Measurements from ENCODE around the gene ADGRF3.
"Not testable (repeated sequence)": the region's sequence is repeated elsewhere in the genome, so short reads cannot be mapped to it uniquely, and the experiment has no call there.

ADGRF3 gene

DNA sequence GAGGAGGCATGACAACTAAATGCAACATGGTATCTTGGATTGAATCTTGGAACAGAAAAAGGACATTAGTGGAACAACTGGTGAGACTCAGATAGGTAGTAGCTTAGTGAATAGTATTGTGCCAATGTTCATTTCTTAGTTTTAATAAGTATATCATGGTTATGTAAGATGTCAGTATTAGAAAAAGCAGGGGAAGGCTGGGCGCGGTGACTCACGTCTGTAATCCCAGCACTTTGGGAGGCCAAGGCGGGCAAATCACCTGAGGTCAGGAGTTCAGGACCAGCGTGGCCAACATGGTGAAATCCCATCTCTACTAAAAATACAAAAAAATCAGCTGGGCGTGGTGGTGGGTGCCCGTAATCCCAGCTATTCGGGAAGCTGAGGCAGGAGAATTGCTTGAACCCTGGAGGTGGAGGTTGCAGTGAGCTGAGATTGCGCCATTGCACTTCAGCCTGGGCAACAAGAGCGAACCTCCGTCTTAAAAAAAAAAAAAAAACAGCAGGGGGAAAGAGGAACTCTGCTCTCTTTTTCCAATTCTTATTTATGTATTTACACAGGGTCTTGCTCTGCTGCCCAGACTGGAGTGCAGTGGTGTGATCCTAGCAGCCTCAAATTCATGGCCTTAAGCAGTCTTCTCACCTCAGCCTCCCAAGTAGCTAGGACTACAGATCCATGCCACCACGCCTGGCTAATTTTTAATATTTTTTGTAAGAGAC lies 77.8 kb downstream of the ADGRF3 start:
- H3K79me1 ChIP-seq (ENCODE audit: low read depth, low read length); H3K4me1 ChIP-seq (ENCODE audit: control insufficient read depth in 2 of 2, insufficient read depth in 1 of 2, low read depth in 1 of 2, low read length in 2 of 2): not testable (repeated sequence)

DNA sequence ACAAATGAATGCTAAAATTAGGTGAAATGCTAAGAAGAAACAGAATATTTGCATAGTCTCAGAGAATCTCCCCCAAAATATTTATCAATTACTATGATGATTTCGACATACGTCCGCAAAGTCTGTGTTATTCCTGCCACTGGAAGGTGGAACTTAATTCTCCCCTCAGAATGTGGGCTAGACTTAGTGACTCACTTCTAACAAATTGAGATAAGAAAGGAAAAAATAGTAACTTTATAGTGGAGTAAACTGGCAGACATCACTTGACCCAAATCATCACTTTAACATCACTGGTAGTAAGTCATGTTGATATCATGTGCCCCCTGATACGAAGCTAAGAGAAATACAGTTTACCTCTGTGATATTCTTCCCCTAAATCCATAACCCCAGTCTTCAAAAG lies 78.4 kb downstream of the ADGRF3 start:
- H3K9me3 ChIP-seq (replicated peaks in 1 of 2; ENCODE audit: control insufficient read depth in 2 of 2, insufficient read depth in 1 of 2, low read depth in 1 of 2, low read length in 2 of 2), result no peaks in the 10 kb centered on the region
- no peaks in the 10 kb centered on the region for H3K79me1 ChIP-seq (ENCODE audit: low read depth, low read length)
- H2BK12ac ChIP-seq (ENCODE audit: low read length), result no peak overlapping the region
- no peak overlapping the region for H3K4me2 ChIP-seq (ENCODE audit: insufficient read depth, low read length, poor library complexity, severe bottlenecking)
- H3K27ac ChIP-seq (replicated peaks; ENCODE audit: low read length), result no peak overlapping the region
- no peak overlapping the region for H3K4ac ChIP-seq (ENCODE audit: low read length)
- WGBS, 2 donors (ENCODE audit: extremely low coverage in 2 of 2, insufficient read length in 2 of 2, insufficient replicate concordance in 1 of 2), result no CpG with 5 or more reads among the region's 4 CpGs
- H4K8ac ChIP-seq (ENCODE audit: low read depth, low read length), result no peak overlapping the region
- no peaks in the 10 kb centered on the region for H3K27me3 ChIP-seq (ENCODE audit: control insufficient read depth in 3 of 3, insufficient read depth in 3 of 3, low read depth in 1 of 3, low read length in 3 of 3)
- H4K91ac ChIP-seq (ENCODE audit: low read depth, low read length, poor library complexity), result no peak overlapping the region
- no peaks in the 10 kb centered on the region for H3K4me1 ChIP-seq (ENCODE audit: control insufficient read depth in 2 of 2, insufficient read depth in 1 of 2, low read depth in 1 of 2, low read length in 2 of 2)
- no peak overlapping the region for H2BK120ac ChIP-seq (ENCODE audit: low read depth, low read length)
- H3K23ac ChIP-seq (ENCODE audit: low read depth, low read length, poor library complexity), result no peak overlapping the region
- no peak overlapping the region for H2BK15ac ChIP-seq (ENCODE audit: low read length)
- no peak overlapping the region for H3K14ac ChIP-seq (ENCODE audit: low read length)
- H3K9ac ChIP-seq (ENCODE audit: low read depth, low read length, poor library complexity), result no peak overlapping the region
- no peak overlapping the region for H2AK5ac ChIP-seq (ENCODE audit: low read depth, low read length)
- H2BK5ac ChIP-seq (ENCODE audit: low read length), result no peak overlapping the region
- no peak overlapping the region for H3K4me3 ChIP-seq (ENCODE audit: low read length in 2 of 2)
- H3K36me3 ChIP-seq (replicated peaks in 1 of 2; ENCODE audit: control insufficient read depth in 2 of 2, insufficient read depth in 2 of 2, low read length in 2 of 2), result peaks cover 0 to 46% of the 10 kb centered on the region in 2 donors
- no peak for DNase-seq (ENCODE audit: low spot score)
- H3K18ac ChIP-seq (ENCODE audit: low read length), result no peak overlapping the region
- H2AFZ ChIP-seq (ENCODE audit: low read length), result no peak overlapping the region

More for the DNA sequence above, 77.8 kb downstream of the ADGRF3 start:
- not testable (repeated sequence) for H3K4ac ChIP-seq (ENCODE audit: low read length); H3K27ac ChIP-seq (replicated peaks; ENCODE audit: low read length); H2BK12ac ChIP-seq (ENCODE audit: low read length); H3K18ac ChIP-seq (ENCODE audit: low read length); DNase-seq (ENCODE audit: low spot score); H2BK15ac ChIP-seq (ENCODE audit: low read length); H4K91ac ChIP-seq (ENCODE audit: low read depth, low read length, poor library complexity); H2BK120ac ChIP-seq (ENCODE audit: low read depth, low read length); H3K9me3 ChIP-seq (replicated peaks in 1 of 2; ENCODE audit: control insufficient read depth in 2 of 2, insufficient read depth in 1 of 2, low read depth in 1 of 2, low read length in 2 of 2); H3K23ac ChIP-seq (ENCODE audit: low read depth, low read length, poor library complexity); H3K9ac ChIP-seq (ENCODE audit: low read depth, low read length, poor library complexity); H3K27me3 ChIP-seq (ENCODE audit: control insufficient read depth in 3 of 3, insufficient read depth in 3 of 3, low read depth in 1 of 3, low read length in 3 of 3); H2AFZ ChIP-seq (ENCODE audit: low read length); H2BK5ac ChIP-seq (ENCODE audit: low read length); H3K14ac ChIP-seq (ENCODE audit: low read length); H4K8ac ChIP-seq (ENCODE audit: low read depth, low read length); H3K4me3 ChIP-seq (ENCODE audit: low read length in 2 of 2); H2AK5ac ChIP-seq (ENCODE audit: low read depth, low read length); H3K4me2 ChIP-seq (ENCODE audit: insufficient read depth, low read length, poor library complexity, severe bottlenecking)
- WGBS, 2 donors (ENCODE audit: extremely low coverage in 2 of 2, insufficient read length in 2 of 2, insufficient replicate concordance in 1 of 2), result no CpG with 5 or more reads among the region's 12 CpGs
- H3K36me3 ChIP-seq (replicated peaks in 1 of 2; ENCODE audit: control insufficient read depth in 2 of 2, insufficient read depth in 2 of 2, low read length in 2 of 2), result peaks cover 0 to 46% of the 10 kb centered on the region in 2 donors

DNA sequence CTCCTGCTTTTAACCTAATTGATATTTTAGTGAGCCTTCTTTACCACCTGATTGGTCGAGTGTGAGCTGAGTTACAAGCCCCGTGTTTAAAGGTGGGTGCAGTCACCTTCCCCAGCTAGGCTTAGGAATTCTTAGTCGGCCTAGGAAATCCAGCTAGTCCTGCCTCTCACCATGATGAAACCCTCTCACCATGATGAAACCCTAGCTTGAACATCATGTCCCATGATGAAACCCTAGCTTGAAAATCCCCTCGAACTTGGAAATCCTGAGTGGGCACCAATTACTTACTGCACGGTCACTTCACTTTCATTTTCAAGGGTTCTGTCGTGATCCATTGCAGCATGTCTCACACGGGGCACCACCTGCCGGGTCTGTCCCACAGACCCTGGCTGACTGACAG lies 87.8 kb downstream of the ADGRF3 start:
- H3K4me2 ChIP-seq (ENCODE audit: insufficient read depth, low read length, poor library complexity, severe bottlenecking); H2BK120ac ChIP-seq (ENCODE audit: low read depth, low read length); H3K14ac ChIP-seq (ENCODE audit: low read length); H4K91ac ChIP-seq (ENCODE audit: low read depth, low read length, poor library complexity); H3K27me3 ChIP-seq (ENCODE audit: control insufficient read depth in 3 of 3, insufficient read depth in 3 of 3, low read depth in 1 of 3, low read length in 3 of 3); H3K27ac ChIP-seq (replicated peaks; ENCODE audit: low read length); H3K79me1 ChIP-seq (ENCODE audit: low read depth, low read length); H3K18ac ChIP-seq (ENCODE audit: low read length); H2AFZ ChIP-seq (ENCODE audit: low read length); H3K4ac ChIP-seq (ENCODE audit: low read length); H2BK5ac ChIP-seq (ENCODE audit: low read length); H3K4me1 ChIP-seq (ENCODE audit: control insufficient read depth in 2 of 2, insufficient read depth in 1 of 2, low read depth in 1 of 2, low read length in 2 of 2); H2BK12ac ChIP-seq (ENCODE audit: low read length); H3K23ac ChIP-seq (ENCODE audit: low read depth, low read length, poor library complexity); H3K4me3 ChIP-seq (ENCODE audit: low read length in 2 of 2); H3K9me3 ChIP-seq (replicated peaks in 1 of 2; ENCODE audit: control insufficient read depth in 2 of 2, insufficient read depth in 1 of 2, low read depth in 1 of 2, low read length in 2 of 2); H4K8ac ChIP-seq (ENCODE audit: low read depth, low read length); H2AK5ac ChIP-seq (ENCODE audit: low read depth, low read length); H2BK15ac ChIP-seq (ENCODE audit: low read length); DNase-seq (ENCODE audit: low spot score); H3K9ac ChIP-seq (ENCODE audit: low read depth, low read length, poor library complexity): not testable (repeated sequence)
- peaks cover 0 to 70% of the 10 kb centered on the region in 2 donors for H3K36me3 ChIP-seq (replicated peaks in 1 of 2; ENCODE audit: control insufficient read depth in 2 of 2, insufficient read depth in 2 of 2, low read length in 2 of 2)
- WGBS, 2 donors (ENCODE audit: extremely low coverage in 2 of 2, insufficient read length in 2 of 2, insufficient replicate concordance in 1 of 2), result no CpG with 5 or more reads among the region's 8 CpGs
